Stimulated activated CD8-positive, alpha-beta memory T cell treated with anti-CD3 and anti-CD28 coated beads, Interleukin-7, amount 100 ng/mL, for 48 hours (primary cell): ENCODE results near the gene HIGD1C.
"Not testable (repeated sequence)": the region's sequence is repeated elsewhere in the genome, so short reads cannot be mapped to it uniquely, and the experiment has no call there.

Experiments used
- DNase-seq, 2 donors: peaks; one replicate each; pipeline ENCODE4 v3.0.0-alpha.2; 2020; ENCODE audit warnings: low read depth in 1 of 2; ENCODE audit errors: extremely low read depth in 1 of 2

HIGD1C gene

DNA sequence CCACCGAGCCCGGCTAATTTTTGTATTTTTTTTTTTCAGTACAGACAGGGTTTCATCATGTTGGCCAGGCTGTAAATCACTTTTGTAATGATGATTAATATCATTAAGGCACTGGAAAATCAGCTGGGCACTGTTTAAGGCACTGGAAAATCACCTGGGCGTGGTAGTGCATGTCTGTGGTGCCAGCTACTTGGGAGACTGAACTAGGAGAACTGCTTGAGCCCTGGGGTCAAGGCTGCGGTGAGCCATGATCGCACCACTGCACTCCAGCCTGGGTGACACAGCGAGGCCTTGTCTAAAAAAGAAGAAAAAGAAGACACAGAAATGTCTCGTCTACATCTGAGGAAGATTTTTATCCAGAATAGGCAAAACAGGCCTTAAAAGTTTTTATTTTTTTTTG, 61.1 kb downstream of the HIGD1C start:
- DNase-seq, result no peak

- DNase-seq, result not testable (repeated sequence)
Measured at GRCh38 chr12:51014467-51014866, 62.1 kb downstream of the HIGD1C start.

- no peak for DNase-seq
Measured at GRCh38 chr12:51017452-51017851, 65.1 kb downstream of the HIGD1C start.

DNA sequence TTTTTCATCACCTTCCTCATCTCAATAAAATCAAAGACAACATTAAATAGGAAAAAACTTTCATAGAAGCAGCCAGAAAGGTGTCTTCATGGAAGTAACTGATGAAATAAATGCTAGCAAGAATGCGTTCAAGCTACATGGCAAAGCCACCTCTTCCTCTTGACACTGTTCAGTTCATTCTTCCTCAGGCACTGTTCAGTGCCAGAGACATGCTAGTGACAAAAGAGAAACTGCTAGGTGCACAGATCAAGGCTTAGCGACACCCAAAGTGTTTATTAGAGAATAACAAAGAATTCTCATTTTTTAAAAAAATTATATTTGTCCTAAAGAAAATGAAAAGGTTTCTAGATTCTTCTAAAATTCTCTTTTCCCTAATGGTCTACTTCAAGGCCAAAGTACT, 66.6 kb downstream of the HIGD1C start:
- no peak for DNase-seq

DNA sequence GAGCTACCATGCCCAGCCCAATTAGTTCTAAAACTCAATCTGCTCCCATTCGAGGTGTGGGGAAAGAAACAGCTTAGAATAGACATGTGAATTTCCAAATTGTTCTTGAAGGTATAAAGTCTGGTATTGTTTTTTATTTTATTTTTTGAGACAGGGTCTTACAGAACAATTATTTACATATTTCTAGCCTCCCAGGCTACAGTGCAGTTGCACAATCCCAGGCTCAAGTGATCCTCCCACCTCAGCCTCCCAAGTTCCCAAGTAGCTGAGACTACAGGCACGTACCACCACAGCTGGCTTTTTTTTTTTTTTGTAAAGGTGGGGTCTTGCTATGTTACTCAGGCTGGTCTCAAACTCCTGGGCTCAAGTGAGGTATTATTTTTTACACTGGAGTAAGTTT, 67.6 kb downstream of the HIGD1C start:
- no peak for DNase-seq
